Ascending aorta (tissue), 2 donors: ENCODE measurements around the gene CDKL1. TPM values are rescaled to one million over a fixed set of nuclear protein-coding genes. Genes with fewer than 3 reads are reported as not detected.
A peak's percentile ranks its signal among the peaks of the same experiment; 100 is the strongest.

Experiments
- DNase-seq, 2 donors: peaks; one replicate each; pipeline ENCODE4 v3.0.0-alpha.2; 2019; ENCODE audit warnings: low spot score in 2 of 2
- H3K27ac ChIP-seq, 2 donors: fragments of 200-600 bp; sonication (generic); one replicate each; pipeline ENCODE4 v1.5.1; 2016 to 2017; ENCODE audit warnings: mild to moderate bottlenecking in 1 of 2
- H3K27me3 ChIP-seq: fragments of 200-600 bp; sonication (generic); one replicate; pipeline ENCODE4 v1.5.1; 2017
- H3K36me3 ChIP-seq, 2 donors: fragments of 200-600 bp; sonication (generic); one replicate each; pipeline ENCODE4 v1.5.1; 2016
- H3K4me1 ChIP-seq, 2 donors: fragments of 200-600 bp; sonication (generic); one replicate each; pipeline ENCODE4 v1.5.1; 2016 to 2017; ENCODE audit warnings: mild to moderate bottlenecking in 1 of 2
- H3K4me3 ChIP-seq, 2 donors: fragments of 200-600 bp; sonication (generic); one replicate each; pipeline ENCODE4 v1.5.1; 2016 to 2017; ENCODE audit warnings: mild to moderate bottlenecking in 1 of 2
- H3K9me3 ChIP-seq, 2 donors: fragments of 200-600 bp; sonication (generic); one replicate each; pipeline ENCODE4 v1.5.1; 2016
- CTCF ChIP-seq, 3 experiments: fragments of 200-600 bp in 2 of 3; fragments of 450-650 bp in 1 of 3; sonication (generic) in 2 of 3; IDR thresholded peaks; one replicate each; pipeline ENCODE4 v1.5.1; 2016 to 2019; ENCODE audit warnings: antibody characterized with exemption in 3 of 3, mild to moderate bottlenecking in 1 of 3, moderate library complexity in 1 of 3
- intact Hi-C: fragments of 100-400 bp; cut with DNase I; formaldehyde crosslinking; loops from one replicate; pipeline ENCODE4 v1.15.1; 2023
- total RNA-seq: library from RNA; depleted of rRNA; stranded (reverse); fragments of >200 nt; gene quantifications from one replicate; pipeline ENCODE4 v1.1.0, GENCODE V29; 2016

The CDKL1 gene
- total RNA-seq, 1 donor from 2014 or later: 0.85 TPM

- intact Hi-C loops: no loop called here
Observed at GRCh38 chr14:50403419-50403818, 6.7 kb upstream of the CDKL1 start.

GRCh38 chr14:50402965-50403364 is 6.3 kb upstream of the CDKL1 start:
- no peak for DNase-seq
- no peak for TF ChIP-seq CTCF (IDR thresholded peaks at IDR 0.05)
- Histone ChIP-seq H3K4me3 (no peak overlapping the region), H3K4me1 (peaks cover 0 to 6% of the 10 kb centered on the region in 2 donors), H3K9me3 (no peaks in the 10 kb centered on the region), H3K27me3 (no peaks in the 10 kb centered on the region), H3K27ac (no peak overlapping the region), H3K36me3 (no peaks in the 10 kb centered on the region)
- intact Hi-C loops: no loop called here

More at GRCh38 chr14:50403419-50403818, 6.7 kb upstream of the CDKL1 start:
- Histone ChIP-seq H3K27ac (no peak overlapping the region), H3K27me3 (no peaks in the 10 kb centered on the region), H3K9me3 (no peaks in the 10 kb centered on the region), H3K36me3 (no peaks in the 10 kb centered on the region), H3K4me1 (peaks cover 0 to 6% of the 10 kb centered on the region in 2 donors), H3K4me3 (no peak overlapping the region)
- no peak for TF ChIP-seq CTCF (IDR thresholded peaks at IDR 0.05)
- no peak for DNase-seq

GRCh38 chr14:50400461-50400860 is 3.8 kb upstream of the CDKL1 start:
- H3K36me3 ChIP-seq: no peaks in the 10 kb centered on the region
- no peak for TF ChIP-seq CTCF (IDR thresholded peaks at IDR 0.05)
- intact Hi-C loops: no loop called here
- no peaks in the 10 kb centered on the region for H3K27me3 ChIP-seq
- H3K27ac ChIP-seq: no peak overlapping the region
- DNase-seq: no peak
- H3K4me3 ChIP-seq: no peak overlapping the region
- no peaks in the 10 kb centered on the region for H3K9me3 ChIP-seq
- peaks cover 0 to 13% of the 10 kb centered on the region in 2 donors for H3K4me1 ChIP-seq

GRCh38 chr14:50399251-50400032 is 2.8 kb upstream of the CDKL1 start:
- H3K4me3 ChIP-seq: no peak overlapping the region
- peak in 1 of 2 donors; percentile 70 for DNase-seq
- H3K27ac ChIP-seq: no peak overlapping the region
- H3K4me1 ChIP-seq: peaks cover 0 to 14% of the 10 kb centered on the region in 2 donors
- no peaks in the 10 kb centered on the region for H3K9me3 ChIP-seq
- intact Hi-C loops: no loop called here
- no peak for TF ChIP-seq CTCF (IDR thresholded peaks at IDR 0.05)
- H3K36me3 ChIP-seq: no peaks in the 10 kb centered on the region
- H3K27me3 ChIP-seq: no peaks in the 10 kb centered on the region

- Histone ChIP-seq H3K4me1 (peaks cover 0 to 14% of the 10 kb centered on the region in 2 donors), H3K9me3 (no peaks in the 10 kb centered on the region), H3K27me3 (no peaks in the 10 kb centered on the region), H3K36me3 (no peaks in the 10 kb centered on the region), H3K27ac (no peak overlapping the region), H3K4me3 (no peak overlapping the region)
- no peak for TF ChIP-seq CTCF (IDR thresholded peaks at IDR 0.05)
- no peak for DNase-seq
- intact Hi-C loops: no loop called here
Observed at GRCh38 chr14:50398189-50398580, 1.5 kb upstream of the CDKL1 start.
